GM21717 (cell line): ENCODE data around the gene ABCC3.
"Not testable (repeated sequence)": the region's sequence is repeated elsewhere in the genome, so short reads cannot be mapped to it uniquely, and the experiment has no call there.

Experiments used
- ATAC-seq: cut with Tn5 transposase; IDR thresholded peaks from one replicate; pipeline ENCODE4 v1.9.1; 2021; ENCODE audit warnings: mild to moderate bottlenecking, moderate library complexity; ENCODE audit not compliant: unreplicated experiment

Gene ABCC3

DNA sequence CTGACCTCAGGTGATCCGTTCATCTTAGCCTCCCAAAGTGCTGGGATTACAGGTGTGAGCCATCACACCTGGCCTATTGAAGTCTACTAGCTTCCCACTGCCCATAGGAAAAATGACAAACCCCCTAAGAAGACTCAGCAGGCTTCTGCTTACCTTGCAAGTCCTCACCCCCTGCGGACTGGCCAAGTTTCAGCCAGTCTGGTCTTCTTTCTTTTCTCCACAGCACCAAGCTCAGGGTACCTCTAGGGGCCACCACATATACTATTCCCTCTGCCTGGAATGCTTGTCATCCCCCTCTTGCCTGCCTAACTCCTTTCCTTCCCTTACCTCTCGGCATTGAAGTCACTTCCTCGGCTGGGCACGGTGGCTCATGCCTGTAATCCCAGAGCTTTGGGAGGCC, 31.2 kb downstream of the ABCC3 start:
- ATAC-seq = no peak

DNA sequence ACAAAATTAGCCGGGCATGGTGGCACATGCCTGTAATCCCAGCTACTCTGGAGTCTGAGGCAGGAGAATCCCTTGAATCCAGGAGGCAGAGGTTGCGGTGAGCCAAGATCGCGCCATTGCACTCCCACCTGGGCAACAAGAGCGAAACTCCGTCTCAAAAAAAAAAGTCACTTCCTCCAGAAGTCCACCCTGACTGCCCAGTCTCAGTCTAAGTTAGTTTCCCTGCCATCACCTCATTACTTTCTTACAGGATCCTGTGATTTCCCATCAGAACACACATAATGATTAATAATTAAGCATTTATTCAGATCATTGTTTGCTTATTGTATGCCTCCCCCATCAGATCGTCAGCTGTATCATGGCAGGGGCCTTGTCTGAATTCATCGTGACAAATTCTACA, 31.6 kb downstream of the ABCC3 start:
- ATAC-seq = no peak

DNA sequence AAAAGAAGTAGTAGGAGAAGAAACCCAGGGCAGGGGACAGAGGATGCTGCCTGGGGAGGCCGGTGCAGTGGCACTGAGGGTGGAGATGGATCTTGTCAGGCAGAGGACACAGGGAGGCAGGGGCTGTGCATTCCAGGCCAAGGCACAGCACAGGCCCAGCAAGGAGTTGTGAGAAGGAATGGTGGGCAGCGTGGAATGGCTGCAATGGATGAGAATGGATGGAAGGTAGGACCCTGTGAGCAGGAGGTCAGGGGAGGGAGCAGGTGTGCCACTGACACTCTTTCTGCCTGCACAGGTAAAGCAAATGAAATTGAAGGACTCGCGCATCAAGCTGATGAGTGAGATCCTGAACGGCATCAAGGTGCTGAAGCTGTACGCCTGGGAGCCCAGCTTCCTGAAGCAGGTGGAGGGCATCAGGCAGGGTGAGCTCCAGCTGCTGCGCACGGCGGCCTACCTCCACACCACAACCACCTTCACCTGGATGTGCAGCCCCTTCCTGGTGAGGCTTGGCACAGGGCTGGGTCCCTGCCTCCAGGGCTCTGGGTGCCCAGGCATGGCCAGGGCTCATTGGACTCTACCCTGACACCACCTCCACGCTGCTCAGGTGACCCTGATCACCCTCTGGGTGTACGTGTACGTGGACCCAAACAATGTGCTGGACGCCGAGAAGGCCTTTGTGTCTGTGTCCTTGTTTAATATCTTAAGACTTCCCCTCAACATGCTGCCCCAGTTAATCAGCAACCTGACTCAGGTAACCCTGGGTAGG, 32.8 kb downstream of the ABCC3 start:
- no peak for ATAC-seq

DNA sequence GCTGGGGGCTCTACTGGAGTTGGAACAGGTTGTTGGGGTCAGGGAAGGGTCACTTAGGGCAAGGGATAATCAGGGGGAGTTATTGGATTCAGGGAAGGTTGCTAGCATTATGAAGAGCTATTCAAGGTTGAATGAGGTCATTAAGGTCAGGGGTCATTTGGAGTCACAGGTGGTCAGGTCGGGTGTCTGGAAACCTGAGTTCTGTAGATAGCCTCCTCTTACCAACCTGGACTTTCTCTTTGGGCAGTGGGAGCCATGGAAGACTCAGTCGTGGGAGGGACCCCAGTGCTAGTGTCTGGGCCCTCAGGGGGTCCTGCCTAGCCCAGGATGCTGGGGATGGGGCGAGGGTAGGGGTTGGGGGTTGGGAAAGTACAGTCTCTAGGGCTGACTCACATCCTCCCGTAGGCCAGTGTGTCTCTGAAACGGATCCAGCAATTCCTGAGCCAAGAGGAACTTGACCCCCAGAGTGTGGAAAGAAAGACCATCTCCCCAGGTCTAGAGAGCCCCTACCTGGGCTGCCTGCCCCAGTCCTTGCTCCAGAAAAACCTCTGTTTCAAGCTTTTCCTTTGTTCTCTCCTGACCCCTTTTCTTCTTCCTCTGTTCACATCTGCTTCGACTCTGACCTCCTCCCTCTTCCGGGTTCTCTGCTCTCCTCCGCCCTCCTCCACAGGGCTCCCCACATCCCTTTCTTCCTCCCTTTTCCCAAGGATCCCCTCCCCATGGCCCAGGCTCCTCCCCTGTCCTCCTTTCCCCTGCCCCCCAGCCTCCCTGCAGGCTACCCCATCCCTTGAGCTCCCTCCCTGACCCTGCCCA, 33.5 kb downstream of the ABCC3 start:
- no peak for ATAC-seq

DNA sequence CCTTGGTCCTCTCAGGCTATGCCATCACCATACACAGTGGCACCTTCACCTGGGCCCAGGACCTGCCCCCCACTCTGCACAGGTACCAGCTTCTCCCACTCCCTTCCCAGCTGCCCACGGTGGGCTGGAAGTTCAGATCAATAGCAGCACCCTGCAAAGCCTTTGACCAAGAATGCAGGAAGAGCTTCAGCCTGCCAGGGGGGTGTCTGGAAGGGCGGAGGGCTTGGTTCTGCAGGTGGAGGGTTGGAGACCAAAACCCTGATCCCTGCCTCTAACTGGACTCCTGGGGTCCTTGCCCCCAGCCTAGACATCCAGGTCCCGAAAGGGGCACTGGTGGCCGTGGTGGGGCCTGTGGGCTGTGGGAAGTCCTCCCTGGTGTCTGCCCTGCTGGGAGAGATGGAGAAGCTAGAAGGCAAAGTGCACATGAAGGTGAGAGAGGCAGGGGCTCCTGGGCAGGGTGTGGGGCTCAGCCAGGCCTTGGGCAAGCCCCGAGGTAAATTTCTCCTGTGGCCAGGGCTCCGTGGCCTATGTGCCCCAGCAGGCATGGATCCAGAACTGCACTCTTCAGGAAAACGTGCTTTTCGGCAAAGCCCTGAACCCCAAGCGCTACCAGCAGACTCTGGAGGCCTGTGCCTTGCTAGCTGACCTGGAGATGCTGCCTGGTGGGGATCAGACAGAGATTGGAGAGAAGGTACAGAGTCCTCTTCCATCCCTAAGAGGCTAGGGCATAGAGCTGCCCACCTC, 34.3 kb downstream of the ABCC3 start:
- no peak for ATAC-seq

DNA sequence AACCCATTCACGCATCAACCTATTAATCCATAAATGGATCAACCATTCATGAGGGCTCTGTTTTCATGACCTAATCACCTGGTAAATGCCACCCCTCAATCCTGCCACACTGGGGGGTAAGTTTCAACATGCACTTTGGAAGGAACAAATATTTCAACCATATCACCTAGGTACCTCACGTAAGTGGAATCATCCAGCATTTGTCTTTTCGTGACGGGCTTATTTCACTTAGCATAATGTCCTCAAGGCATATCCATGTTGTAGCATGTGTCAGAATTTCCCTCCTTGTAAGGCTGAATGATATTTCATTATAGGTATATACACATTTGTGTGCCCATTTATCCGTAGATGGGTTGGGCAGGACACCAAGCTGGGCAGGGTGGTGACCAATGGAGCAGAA, 37.4 kb downstream of the ABCC3 start:
- ATAC-seq = no peak

DNA sequence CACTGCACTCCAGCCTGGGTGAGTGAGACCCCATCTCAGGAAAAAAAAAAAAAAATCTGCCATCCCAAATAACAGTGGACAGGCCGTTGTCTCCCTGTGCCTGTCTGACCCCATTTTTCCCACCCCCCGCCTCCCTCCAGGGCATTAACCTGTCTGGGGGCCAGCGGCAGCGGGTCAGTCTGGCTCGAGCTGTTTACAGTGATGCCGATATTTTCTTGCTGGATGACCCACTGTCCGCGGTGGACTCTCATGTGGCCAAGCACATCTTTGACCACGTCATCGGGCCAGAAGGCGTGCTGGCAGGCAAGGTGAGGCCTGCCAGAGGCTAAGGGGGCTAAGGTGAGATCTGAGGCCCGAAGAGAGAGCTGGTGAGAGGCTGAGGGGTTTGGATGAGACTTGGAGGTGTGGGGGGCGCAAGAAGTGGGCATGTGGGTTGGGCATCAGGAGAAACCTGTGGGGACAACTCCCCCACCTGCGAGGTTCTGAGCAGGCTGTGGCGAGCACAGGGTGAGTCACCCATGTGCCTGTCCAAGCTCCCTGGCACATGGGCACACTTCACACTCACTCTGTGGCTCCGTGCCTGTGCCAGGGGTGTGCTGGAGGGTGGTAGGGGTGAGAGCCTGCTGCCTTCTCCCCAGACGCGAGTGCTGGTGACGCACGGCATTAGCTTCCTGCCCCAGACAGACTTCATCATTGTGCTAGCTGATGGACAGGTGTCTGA, 38.3 kb downstream of the ABCC3 start:
- ATAC-seq = no peak

DNA sequence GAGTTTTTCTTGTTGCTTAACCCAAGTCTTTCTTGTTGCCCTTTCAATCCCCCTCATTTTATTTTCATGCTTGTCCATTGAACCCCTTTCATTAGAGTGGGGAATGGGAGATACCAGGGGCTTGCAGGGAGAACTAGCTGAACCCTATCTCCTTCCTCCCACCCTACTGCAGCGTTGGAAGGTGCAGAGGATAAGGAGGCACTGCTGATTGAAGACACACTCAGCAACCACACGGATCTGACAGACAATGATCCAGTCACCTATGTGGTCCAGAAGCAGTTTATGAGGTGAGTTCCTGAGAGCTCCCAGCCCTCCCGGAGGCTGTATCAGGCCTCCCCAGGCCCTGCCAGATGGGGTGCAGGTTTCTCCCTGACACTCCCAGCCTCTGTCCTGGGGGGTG, 40.5 kb downstream of the ABCC3 start:
- no peak for ATAC-seq

DNA sequence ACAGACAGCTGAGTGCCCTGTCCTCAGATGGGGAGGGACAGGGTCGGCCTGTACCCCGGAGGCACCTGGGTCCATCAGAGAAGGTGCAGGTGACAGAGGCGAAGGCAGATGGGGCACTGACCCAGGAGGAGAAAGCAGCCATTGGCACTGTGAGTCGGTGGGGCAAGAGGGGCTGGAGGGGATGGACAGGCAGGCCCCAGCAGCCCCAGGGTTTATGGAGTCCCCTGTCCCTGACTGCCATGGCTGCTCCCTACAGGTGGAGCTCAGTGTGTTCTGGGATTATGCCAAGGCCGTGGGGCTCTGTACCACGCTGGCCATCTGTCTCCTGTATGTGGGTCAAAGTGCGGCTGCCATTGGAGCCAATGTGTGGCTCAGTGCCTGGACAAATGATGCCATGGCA, 40.9 kb downstream of the ABCC3 start:
- ATAC-seq = no peak

DNA sequence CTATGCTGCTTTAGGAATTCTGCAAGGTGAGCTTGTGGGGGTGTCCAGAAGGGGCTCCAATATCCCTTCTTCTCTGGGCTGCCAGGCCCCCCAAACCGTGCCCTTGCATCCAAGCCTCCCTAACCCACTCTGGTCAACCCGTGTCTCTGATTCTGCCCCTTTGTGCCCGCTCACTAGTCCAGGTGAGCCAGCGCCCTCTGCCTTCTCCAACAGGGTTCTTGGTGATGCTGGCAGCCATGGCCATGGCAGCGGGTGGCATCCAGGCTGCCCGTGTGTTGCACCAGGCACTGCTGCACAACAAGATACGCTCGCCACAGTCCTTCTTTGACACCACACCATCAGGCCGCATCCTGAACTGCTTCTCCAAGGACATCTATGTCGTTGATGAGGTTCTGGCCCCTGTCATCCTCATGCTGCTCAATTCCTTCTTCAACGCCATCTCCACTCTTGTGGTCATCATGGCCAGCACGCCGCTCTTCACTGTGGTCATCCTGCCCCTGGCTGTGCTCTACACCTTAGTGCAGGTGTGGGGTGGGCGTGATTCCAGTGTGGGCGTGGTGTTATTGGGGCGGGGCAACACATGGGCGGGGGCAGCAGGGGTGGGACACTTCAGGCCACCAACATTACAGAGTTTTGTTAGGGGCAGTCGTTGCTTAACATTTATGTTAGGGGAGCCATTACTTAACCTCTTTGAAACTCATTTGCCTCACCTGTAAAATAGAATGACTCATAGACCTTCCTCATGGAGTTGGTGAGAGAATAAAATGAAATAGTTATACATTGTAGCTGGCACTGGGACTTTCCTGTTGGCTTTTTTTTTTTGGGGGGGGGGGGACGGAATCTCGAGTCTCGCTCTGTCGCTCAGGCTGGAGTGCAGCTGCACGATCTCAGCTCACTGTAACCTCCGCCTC, 41.6 kb downstream of the ABCC3 start:
- ATAC-seq = no peak

DNA sequence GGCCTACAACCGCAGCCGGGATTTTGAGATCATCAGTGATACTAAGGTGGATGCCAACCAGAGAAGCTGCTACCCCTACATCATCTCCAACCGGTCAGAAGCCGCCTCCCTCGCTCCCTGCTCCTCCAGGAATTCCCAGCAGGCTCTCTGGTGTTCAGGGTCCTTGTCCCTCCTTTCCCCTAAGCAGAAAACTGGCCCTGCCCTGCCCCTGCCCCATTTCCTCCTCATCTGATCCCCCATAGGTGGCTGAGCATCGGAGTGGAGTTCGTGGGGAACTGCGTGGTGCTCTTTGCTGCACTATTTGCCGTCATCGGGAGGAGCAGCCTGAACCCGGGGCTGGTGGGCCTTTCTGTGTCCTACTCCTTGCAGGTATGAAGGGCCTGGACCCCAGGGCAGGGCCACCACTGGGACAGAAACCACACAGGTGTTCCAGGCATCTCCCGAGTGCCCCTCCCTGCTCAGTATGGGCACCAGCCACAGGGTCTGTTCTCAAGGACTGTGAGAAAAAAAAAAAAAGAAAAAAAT, 43.2 kb downstream of the ABCC3 start:
- ATAC-seq = no peak

DNA sequence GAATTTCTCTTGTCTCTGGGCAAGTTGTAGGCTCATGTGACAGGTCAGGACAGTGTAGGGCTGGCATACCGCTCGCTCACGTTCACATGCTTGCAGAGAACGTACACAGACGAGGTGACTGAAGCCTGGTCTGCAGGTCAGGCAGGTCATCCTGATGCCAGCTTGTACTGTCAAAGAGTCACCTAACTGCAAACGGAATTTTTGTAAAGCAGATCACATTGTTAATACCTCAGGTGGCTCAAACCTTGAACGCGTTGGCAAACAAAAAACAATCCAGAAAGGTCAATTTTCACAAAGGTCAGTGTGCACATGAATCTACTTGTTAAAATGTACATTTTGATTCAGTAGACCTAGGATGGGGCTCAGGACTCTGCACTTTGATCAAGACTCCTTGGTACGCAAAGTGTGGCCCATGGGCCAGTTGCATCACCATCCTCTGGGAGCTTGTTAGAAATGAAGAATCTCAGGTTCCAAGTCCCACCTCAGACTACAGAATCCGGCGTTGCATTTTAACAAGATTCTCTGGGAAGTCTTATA, 44.4 kb downstream of the ABCC3 start:
- no peak for ATAC-seq

DNA sequence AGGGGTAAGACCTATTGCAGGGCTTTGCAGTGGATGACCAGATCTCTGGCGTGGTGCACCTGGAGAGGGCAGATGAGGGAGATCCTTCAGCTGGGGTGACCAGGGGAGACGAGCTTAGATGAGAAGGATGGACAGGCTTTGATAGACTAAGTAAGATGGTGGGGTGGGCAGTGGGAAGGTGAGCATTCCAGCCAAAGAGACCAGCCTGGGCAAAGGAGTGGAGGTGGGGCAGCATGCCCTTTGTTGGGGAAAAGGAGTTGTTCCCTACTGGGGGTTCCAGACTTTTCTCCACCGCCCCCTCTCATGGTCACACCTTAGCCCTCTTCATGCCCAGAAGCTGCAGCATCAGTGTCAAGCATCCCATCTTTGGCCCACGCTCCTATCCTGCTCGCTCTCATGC, 45.4 kb downstream of the ABCC3 start:
- ATAC-seq = no peak

DNA sequence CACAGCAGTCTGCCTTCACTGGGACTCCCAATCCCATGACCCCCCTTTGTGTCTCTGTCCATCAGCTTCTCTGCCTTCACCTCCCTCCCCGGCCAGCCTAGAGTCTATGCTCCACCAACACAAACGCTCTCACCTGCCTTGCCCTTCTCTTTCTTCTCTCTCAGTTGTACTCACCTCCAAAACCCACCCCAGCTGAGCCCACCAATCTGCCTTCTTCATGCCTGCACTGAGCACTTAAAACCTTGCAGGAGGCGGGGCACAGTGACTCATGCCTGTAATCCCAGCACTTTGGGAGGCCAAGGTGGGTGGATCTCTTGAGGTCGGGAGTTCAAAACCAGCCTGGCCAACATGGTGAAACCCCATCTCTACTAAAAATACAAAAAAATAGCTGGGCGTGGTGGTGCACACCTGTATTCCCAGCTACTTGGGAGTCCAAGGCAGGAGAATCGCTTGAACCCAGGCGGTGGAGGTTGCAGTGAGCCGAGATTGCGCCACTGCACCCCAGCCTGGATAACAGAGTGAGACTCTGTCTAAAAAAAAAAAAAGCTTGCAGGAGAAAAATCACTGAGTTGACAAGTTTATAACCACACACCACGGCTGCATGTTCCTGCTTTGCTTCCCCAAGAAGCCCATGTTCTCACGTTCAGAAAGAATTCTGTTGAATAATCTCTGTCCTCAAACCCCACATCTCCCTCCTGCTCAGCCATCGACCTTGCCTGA, 46.0 kb downstream of the ABCC3 start:
- not testable (repeated sequence) for ATAC-seq

DNA sequence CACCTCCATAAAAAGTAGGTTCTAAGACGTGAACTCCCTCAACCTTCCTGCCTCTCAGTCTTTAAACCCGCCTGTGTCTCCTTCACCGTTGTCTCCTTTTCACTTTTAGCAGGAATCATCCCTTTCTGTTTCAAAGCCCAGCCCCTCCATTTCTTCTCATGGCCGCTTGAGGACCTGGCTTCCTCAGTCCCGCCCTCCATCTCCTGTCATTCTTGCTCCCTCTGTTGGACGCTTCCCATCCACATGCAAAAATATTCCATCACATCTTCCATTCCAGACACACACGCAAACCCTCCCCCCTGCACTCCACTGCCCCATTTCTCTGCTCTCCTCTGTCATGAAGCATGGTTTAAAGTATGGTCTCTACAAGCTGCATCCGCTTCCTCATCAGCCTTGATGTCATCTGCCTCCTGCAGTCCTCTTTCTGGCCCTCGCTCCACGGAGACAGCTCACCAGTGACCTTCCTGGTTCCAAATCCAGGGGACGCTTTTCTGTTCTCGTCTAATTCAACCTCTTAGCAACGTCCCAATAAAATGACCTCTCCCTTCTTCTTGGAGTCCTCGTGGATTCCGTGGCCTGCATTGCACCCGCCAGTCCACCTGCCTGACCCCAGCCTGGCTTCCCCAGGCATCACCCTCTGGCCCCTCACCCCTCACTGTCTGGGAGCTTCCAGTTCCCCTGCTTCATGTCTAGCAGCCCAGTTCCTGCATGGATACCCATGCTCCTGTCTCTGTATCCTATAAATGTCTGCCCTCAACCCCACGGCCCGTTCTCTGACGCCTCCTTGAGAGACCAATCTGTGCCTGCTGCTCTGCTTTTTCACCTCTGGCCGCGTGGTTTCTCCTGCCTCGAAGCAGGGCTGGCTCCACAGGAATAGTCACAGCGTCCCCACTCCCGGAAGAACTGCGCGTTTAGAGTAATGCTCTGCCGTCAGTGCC, 46.9 kb downstream of the ABCC3 start:
- no peak for ATAC-seq

DNA sequence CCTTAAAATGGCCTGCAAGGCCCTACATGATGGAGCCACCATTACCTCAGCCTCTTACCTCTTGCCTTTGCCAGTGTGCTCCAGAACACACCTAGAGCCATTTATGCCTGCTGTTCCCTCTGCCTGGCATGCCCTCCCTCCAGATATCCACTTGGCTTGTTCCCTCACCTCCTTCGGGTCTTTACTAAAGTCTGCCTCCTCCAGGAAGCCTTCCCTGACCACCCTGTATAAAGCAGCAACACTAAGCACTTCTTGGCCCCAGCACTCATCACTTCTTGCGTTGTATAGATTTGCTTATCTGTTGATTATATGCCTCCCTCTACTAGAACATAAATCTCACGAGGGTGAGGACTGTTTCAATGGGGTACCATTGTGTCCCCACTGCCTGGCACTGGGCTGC, 47.8 kb downstream of the ABCC3 start:
- ATAC-seq = no peak

DNA sequence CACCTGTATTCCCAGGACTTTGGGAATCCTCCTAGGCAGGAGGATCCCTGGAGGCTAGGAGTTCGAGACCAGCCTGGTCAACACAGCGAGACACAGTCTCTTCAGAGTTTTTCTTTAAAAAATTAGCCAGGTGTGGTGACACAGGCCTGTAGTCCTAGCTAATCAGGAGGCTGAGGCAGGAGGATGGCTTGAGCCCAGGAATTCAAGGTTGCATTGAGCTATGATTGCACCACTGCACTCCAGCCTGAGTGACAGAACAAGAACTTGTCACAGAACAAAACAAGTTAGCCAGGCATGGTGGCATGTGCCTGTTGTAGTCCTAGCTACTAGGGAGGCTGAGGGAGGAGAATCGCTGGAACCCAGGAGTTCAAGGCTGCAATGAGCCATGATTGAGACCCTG, 48.3 kb downstream of the ABCC3 start:
- ATAC-seq = no peak
